ENCODE results near the gene CREBBP. TPM values are rescaled to one million over a fixed set of nuclear protein-coding genes. Genes with fewer than 3 reads are reported as not detected.
A peak's percentile ranks its signal among the peaks of the same experiment; 100 is the strongest.
"Not testable (repeated sequence)": the region's sequence is repeated elsewhere in the genome, so short reads cannot be mapped to it uniquely, and the experiment has no call there.

CREBBP gene
- total RNA-seq (2014; rRNA removed), result 7.6 and 11.3 TPM in 2 replicates
- polyA plus RNA-seq (2012), result 12.6 TPM

DNA sequence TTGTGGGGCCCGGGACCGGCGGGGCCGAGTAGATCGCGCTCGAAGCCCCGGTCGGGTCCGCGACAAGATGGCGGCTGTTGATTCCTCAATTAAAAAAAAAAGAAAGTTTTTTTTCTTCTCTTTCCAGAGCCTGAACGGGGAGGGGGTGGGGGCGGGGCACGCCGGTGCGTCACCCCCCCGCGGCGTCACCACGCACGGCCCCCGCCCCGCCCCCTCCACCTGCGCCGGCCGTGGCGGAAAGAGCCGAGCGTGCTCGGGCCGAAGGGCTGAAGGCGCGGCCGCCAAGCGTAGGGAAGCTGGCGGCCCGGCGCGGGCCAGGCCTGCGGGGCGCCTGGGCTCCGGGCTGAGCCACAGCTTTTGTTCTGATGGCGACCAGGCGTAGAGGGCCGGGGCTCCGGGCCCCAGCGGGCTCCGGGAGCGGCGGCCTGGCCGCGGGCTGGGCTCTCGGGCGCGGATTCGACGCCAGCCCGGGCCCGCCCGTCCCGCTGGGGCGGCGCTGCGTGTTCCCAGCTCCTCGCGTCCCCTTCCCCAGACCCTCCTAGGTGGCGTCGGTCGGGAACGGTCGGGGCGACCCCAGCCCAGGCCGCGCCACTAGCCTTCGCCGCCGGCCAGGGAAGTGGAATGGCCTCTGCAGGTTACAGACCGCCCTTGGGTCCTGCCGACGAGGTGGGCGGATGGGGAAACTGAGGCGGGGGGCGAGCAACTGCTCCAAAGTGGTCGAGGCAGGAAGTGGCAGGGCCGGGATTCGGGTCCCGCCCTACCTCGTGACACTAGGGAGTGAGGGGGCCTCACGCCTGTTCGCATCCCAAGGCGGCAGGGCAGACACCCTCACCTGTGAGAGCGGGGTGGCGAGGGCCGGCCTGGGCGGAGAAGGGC lies at the start of gene CREBBP:
Gene CREBBP (minus strand): TSS at position 91 of the 876 bp plus-strand sequence. CDS start 797 bp downstream, outside the sequence.
- peak; percentile 84 for DNase-seq (ENCODE audit: low read depth)

DNA sequence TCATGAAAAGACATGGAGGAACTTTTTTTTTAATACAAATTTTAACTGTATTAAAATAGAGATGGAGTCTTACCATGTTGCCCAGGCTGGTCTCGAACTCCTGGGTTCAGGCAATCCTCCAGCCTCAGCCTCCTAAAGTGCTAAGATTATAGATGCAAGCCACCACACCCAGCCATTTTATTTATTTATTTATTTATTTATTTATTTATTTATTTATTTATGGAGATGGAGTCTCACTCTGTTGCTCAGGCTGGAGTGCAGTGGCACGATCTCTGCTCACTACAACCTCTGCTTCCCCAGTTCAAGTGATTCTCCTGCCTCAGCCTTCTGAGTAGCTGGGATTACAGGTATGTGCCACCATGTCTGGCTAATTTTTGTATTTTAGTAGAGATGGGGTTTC lies 46.6 kb upstream of the CREBBP start:
- not testable (repeated sequence) for DNase-seq (ENCODE audit: low read depth)

DNA sequence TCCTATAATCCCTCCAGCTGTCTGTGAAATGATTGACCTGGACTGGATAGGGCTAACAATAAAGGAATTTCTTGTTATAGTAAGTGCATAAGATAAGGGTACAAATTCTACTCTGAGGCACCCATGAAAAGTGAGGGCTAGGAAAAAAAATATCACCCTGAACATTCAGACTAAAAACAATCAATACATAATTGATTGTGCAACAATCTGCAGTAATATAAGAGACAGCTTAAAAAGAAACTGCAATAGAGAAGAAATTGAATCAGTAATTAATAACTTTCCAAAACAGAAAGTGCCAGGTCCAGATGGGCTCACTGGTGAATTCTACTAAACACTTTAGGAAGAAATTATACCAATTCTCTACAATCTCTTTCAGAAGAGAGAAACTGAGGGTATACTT lies 44.2 kb upstream of the CREBBP start:
- no peak for DNase-seq (ENCODE audit: low read depth)

DNA sequence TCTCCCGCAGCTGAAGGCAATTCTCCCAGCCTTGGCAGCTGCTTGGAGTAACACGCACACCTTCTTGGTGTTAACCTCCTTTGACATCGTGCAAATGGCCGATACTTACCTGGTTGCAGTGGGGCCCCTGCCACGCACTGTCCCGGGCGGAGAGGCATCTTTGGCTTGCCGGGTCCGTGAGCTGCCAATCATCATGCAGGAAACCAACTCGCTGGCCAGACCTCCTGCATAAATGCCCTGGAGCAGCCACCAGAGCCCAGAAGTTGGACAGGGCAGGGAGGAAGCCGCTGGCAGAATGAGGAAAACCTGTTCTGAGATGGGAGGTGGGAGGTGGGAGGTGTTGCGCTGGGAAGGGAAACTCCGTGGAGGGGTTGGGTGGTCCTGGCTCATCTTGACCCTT lies 41.7 kb upstream of the CREBBP start:
- no peak for DNase-seq (ENCODE audit: low read depth)

DNA sequence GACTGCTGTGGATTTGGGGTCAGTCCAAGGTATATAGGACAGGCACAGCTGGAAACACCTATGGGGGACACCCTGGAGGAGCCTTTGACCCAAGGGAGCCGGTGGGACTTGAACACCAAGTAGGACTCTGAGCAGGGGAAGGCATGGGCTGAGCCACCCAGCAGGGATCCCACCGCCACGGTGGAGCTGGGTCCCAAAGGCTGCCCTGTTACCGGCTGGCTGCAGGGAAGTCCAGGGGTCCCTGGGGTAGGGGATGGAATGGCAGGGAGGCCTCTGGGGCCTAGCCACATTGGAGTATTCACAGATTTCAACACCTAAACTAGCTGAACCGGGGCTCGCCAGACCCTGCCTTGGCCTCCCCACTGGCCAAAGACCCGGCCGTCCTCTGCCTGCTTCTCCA lies 39.7 kb upstream of the CREBBP start:
- DNase-seq (ENCODE audit: low read depth), result no peak

DNA sequence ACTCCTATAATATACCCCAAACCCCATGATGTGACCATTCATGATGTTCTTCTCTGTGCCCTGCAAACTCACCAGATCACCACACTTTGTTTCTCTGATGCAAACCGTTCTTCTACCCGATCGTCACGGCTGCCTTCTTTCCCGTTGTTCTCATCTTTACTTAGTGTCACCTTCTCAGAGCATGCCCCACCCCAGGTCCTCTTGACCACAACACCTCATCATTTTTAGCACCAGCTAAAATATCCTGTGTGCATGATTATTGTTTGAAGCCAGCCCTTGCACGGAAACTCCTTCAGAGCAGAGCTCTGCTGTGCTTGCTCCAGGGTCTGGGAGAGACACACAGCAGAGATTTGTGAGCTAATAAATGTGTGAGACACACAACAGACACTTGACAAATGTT lies 38.9 kb upstream of the CREBBP start:
- DNase-seq (ENCODE audit: low read depth), result no peak

- no peak for DNase-seq (ENCODE audit: low read depth)
Measured at GRCh38 chr16:3915426-3916260, 35.1 kb upstream of the CREBBP start.

- no peak for DNase-seq (ENCODE audit: low read depth)
Measured at GRCh38 chr16:3912897-3913296, 32.4 kb upstream of the CREBBP start.

GRCh38 chr16:3912373-3912772 lies 31.9 kb upstream of the CREBBP start:
- DNase-seq (ENCODE audit: low read depth), result no peak

DNA sequence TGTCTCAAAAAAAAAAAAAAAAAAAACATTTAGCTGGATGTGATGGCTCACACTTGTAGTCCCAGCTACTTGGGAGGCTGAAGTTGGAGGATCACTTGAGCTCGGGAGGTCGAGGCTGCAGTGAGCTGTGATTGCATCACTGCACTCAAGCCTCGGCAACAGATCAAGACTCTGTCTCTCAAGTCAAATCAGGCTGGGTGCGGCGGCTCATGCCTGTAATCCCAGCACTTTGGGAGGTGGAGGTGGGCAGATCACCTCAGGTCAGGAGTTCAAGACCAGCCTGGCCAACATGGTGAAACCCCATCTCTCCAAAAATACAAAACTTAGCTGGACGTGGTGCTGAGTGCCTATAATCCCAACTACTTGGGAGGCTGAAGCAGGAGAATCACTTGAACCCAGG lies 31.2 kb upstream of the CREBBP start:
- not testable (repeated sequence) for DNase-seq (ENCODE audit: low read depth)

DNA sequence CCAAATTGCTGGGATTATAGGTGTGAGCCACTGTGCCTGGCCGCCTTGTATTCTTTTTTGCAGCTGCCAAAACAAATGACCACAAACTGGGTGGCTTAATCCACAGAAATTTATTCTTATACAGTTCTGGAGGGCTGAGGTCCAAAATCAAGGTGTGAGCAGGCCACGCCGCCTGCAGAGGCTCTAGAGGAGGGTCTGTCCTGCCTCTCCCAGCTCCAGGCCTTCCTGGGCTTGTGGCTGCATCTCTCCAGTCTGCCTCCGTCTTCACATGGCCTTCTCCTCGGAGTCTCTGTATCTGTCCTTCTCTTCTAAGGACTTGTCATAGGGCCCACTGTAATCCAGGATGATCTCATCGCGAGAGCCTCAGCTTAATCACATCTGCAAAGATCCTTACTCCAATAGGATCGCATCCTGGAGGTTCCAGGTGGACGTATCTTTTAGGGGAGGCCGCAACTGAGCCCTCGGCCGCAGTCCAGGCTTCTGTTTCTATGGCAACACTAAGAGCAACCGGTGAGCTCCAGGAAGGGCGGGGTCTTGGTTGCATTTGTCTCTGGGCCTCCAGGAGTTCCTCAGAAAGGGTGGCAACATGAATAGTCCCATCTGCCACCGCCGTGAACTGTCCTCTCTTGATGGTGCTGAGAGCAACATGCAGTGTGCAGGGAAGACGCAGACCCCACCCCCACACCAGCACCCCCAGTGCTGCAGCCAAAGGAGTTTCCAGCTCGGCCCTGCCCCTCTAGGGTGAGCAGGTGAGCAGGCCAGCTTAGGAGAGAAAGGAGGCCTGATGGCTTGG lies 29.5 kb upstream of the CREBBP start:
- no peak for DNase-seq (ENCODE audit: low read depth)

DNA sequence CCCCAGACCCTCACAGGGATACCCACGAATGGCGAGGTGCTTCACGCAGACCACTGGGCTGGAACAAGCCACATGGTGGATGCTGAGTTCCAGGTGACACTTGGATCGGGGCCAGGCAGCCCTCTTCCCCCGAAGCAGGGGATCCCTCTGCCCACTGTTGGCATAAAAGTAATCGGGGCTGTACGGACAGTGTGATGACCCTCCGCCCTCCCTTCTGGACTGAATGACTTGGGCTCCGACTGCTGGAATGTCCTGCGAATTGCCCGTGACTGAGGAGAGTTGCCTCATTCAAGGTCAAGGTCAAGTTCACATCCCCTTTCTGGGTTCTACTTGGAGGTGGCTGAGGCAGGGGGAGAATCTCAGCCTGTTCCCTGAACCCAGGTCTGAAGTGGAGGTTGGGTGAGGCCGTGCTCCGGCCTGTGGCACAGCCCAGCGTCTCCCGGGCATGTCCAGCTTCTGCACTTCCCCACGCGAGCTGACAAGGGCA lies 28.5 kb upstream of the CREBBP start:
- no peak for DNase-seq (ENCODE audit: low read depth)

GRCh38 chr16:3907586-3907985 lies 27.1 kb upstream of the CREBBP start:
- no peak for DNase-seq (ENCODE audit: low read depth)

DNA sequence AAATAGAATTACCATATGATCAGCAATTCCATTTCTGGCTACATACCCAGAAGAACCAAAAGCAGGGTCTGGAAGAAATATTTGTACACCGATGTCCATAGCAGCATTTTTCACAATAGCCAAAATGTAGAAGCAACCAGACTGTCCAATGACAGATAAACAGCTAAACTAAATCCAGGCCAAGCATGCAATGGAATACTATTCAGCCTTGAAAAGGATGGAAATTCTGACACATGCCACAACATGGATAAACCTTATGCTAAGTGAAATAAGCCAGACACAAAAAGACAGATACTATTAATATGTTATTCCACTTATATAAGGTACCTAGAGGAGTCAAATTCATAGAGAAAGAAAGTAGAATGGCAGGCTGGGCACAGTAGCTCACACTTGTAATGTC lies 25.9 kb upstream of the CREBBP start:
- no peak for DNase-seq (ENCODE audit: low read depth)

DNA sequence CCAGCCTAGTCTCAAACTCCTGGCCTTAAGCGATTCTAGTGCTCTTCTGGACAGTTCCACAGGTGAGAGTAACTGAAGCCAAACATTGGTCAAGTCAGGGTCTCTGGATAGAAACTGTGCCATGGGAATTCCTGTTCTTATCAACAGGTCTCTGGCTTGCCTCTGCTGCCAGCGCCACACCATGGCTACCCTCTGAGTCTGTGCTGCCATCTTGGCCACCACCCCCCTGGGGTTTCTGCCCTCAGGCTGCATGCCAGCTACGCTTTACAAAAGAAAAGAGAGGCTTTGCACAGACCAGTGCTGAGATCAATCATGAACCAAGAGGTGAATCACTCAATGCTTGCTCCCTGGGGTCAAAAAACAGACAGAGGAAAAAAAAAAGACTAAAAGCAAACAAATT lies 24.4 kb upstream of the CREBBP start:
- no peak for DNase-seq (ENCODE audit: low read depth)

GRCh38 chr16:3890091-3890490 lies 9.6 kb upstream of the CREBBP start:
- DNase-seq (ENCODE audit: low read depth), result no peak

- DNase-seq (ENCODE audit: low read depth), result no peak
Measured at GRCh38 chr16:3889059-3889458, 8.5 kb upstream of the CREBBP start.

DNA sequence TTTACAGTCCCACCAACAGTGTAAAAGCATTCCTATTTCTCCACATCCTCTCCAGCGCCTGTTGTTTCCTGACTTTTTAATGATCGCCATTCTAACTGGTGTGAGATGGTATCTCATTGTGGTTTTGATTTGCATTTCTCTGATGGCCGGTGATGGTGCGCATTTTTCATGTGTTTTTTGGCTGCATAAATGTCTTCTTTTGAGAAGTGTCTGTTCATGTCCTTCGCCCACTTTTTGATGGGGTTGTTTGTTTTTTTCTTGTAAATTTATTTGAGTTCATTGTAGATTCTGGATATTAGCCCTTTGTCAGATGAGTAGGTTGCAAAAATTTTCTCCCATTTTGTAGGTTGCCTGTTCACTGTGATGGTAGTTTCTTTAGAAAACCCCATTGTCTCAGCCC lies 5.5 kb upstream of the CREBBP start:
- not testable (repeated sequence) for DNase-seq (ENCODE audit: low read depth)

DNA sequence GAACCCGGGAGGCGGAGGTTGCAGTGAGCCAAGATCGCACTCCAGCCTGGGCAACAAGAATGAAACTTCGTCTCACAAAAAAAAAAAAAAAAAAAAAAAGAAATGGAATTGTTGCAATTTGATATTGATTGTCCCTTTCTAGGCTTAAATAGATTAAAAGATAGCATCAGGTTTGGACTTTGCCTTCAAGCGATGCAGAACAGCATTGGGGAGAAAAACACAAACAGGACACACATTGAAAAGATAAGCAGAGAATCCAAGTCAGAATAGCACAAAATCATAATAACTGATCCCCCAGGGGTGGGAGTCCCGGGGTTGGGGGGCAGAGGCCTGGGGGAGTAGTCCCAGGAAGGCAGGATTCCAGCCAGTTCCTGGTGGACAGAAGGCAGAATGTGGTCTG lies 3.9 kb upstream of the CREBBP start:
- no peak for DNase-seq (ENCODE audit: low read depth)

- no peak for DNase-seq (ENCODE audit: low read depth)
Measured at GRCh38 chr16:3882531-3882930, 2.0 kb upstream of the CREBBP start.

DNA sequence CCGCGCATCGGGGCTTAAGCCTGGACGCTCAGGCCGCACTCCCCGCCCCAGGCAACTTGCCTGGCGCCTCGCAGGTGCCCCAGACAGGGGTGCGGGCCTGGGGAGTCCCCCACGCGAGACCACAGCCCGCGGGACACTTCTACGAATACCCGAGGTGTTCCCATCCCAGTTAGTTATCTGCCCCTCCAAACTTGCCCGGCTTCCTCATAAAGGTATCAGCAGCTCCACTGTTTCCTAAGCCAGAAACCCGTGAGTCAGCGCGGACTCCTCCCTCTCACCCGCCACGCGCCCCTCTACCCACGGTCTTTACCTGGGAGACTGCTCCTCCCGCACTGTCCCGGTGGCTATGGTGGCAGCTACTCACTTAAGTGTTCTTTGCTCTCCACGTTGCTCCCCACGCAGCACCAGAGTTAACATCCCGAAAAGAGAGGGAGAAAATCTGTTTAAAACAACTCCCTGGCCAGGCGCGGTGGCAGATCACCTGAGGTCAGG lies 1.0 kb upstream of the CREBBP start:
- DNase-seq (ENCODE audit: low read depth), result no peak
